ENCODE measurements around the gene CWC27.
"Not testable (repeated sequence)": the region's sequence is repeated elsewhere in the genome, so short reads cannot be mapped to it uniquely, and the experiment has no call there.

Gene CWC27

GRCh38 chr5:64789457-64789856 is 20.7 kb downstream of the CWC27 start:
- no peak for DNase-seq (ENCODE audit: low spot score)

- no peak for DNase-seq (ENCODE audit: low spot score)
Measured at GRCh38 chr5:64790210-64790609, 21.5 kb downstream of the CWC27 start.

GRCh38 chr5:64792469-64792868 is 23.7 kb downstream of the CWC27 start:
- DNase-seq (ENCODE audit: low spot score) = no peak

GRCh38 chr5:64794053-64794770 is 25.5 kb downstream of the CWC27 start:
- no peak for DNase-seq (ENCODE audit: low spot score)

- no peak for DNase-seq (ENCODE audit: low spot score)
Measured at GRCh38 chr5:64796301-64796700, 27.6 kb downstream of the CWC27 start.

- no peak for DNase-seq (ENCODE audit: low spot score)
Measured at GRCh38 chr5:64800926-64801325, 32.2 kb downstream of the CWC27 start.

GRCh38 chr5:64806537-64806936 is 37.8 kb downstream of the CWC27 start:
- DNase-seq (ENCODE audit: low spot score) = no peak

- no peak for DNase-seq (ENCODE audit: low spot score)
Measured at GRCh38 chr5:64807520-64807919, 38.8 kb downstream of the CWC27 start.

GRCh38 chr5:64811050-64811640 is 42.4 kb downstream of the CWC27 start:
- DNase-seq (ENCODE audit: low spot score) = peak; percentile 54

GRCh38 chr5:64814073-64814472 is 45.3 kb downstream of the CWC27 start:
- no peak for DNase-seq (ENCODE audit: low spot score)

- DNase-seq (ENCODE audit: low spot score) = no peak
Measured at GRCh38 chr5:64818245-64818644, 49.5 kb downstream of the CWC27 start.

GRCh38 chr5:64819345-64819744 is 50.6 kb downstream of the CWC27 start:
- DNase-seq (ENCODE audit: low spot score) = not testable (repeated sequence)

- DNase-seq (ENCODE audit: low spot score) = no peak
Measured at GRCh38 chr5:64822320-64822719, 53.6 kb downstream of the CWC27 start.

- no peak for DNase-seq (ENCODE audit: low spot score)
Measured at GRCh38 chr5:64826541-64826940, 57.8 kb downstream of the CWC27 start.

- DNase-seq (ENCODE audit: low spot score) = no peak
Measured at GRCh38 chr5:64827703-64828102, 59.0 kb downstream of the CWC27 start.

- not testable (repeated sequence) for DNase-seq (ENCODE audit: low spot score)
Measured at GRCh38 chr5:64830650-64831049, 61.9 kb downstream of the CWC27 start.

- no peak for DNase-seq (ENCODE audit: low spot score)
Measured at GRCh38 chr5:64831996-64832395, 63.3 kb downstream of the CWC27 start.

GRCh38 chr5:64834037-64834436 is 65.3 kb downstream of the CWC27 start:
- DNase-seq (ENCODE audit: low spot score) = no peak

- DNase-seq (ENCODE audit: low spot score) = no peak
Measured at GRCh38 chr5:64834611-64835010, 65.9 kb downstream of the CWC27 start.

GRCh38 chr5:64835266-64835665 is 66.5 kb downstream of the CWC27 start:
- no peak for DNase-seq (ENCODE audit: low spot score)

GRCh38 chr5:64836190-64836755 is 67.5 kb downstream of the CWC27 start:
- no peak for DNase-seq (ENCODE audit: low spot score)

- DNase-seq (ENCODE audit: low spot score) = no peak
Measured at GRCh38 chr5:64836786-64837185, 68.1 kb downstream of the CWC27 start.

- DNase-seq (ENCODE audit: low spot score) = no peak
Measured at GRCh38 chr5:64838376-64838775, 69.6 kb downstream of the CWC27 start.

GRCh38 chr5:64838803-64839202 is 70.1 kb downstream of the CWC27 start:
- DNase-seq (ENCODE audit: low spot score) = no peak

Data from hematopoietic multipotent progenitor cell treated with erythropoietin and hydrocortisone succinate and interleukin-3 and kit ligand, for 17 days (in vitro differentiated cells).